HepG2 (cell line): ENCODE data around the gene SEC14L1. TPM values are rescaled to one million over a fixed set of nuclear protein-coding genes. Genes with fewer than 3 reads are reported as not detected.

Experiments
- ARID3A ChIP-seq: IDR thresholded peaks from 2 replicates; pipeline ENCODE4 v1.6.1; 2012; ENCODE audit warnings: low read depth, low read length, improper control_type of control experiment
- GFI1 ChIP-seq: sonication (generic); formaldehyde crosslinking; IDR thresholded peaks from 2 replicates; pipeline ENCODE4 v1.5.0; 2020; ENCODE audit warnings: missing genetic modification reagents, mild to moderate bottlenecking, borderline replicate concordance
- GTF2F1 ChIP-seq: fragments of 150-350 bp; IDR thresholded peaks from 2 replicates; pipeline ENCODE4 v1.6.1; 2014; ENCODE audit warnings: low read length
- ISL2 ChIP-seq: sonication (generic); formaldehyde crosslinking; IDR thresholded peaks from 2 replicates; pipeline ENCODE4 v1.5.0; 2020; ENCODE audit warnings: missing genetic modification reagents
- NAIF1 ChIP-seq: sonication (generic); formaldehyde crosslinking; IDR thresholded peaks from 2 replicates; pipeline ENCODE4 v1.5.0; 2020; ENCODE audit warnings: mild to moderate bottlenecking, missing genetic modification reagents, borderline replicate concordance
- NR1H2 ChIP-seq: sonication (generic); formaldehyde crosslinking; IDR thresholded peaks from 2 replicates; pipeline ENCODE4 v1.8.1; 2022; ENCODE audit warnings: low read depth, missing genetic modification reagents, borderline replicate concordance
- PRDM10 ChIP-seq: sonication (generic); formaldehyde crosslinking; IDR thresholded peaks from 2 replicates; pipeline ENCODE4 v1.4.0; 2020; ENCODE audit warnings: low read depth, missing genetic modification reagents
- REXO4 ChIP-seq: sonication (generic); formaldehyde crosslinking; IDR thresholded peaks from 2 replicates; pipeline ENCODE4 v1.8.0; 2022; ENCODE audit warnings: missing genetic modification reagents, mild to moderate bottlenecking, borderline replicate concordance
- SMARCC2 ChIP-seq: fragments of 450-650 bp; IDR thresholded peaks from 2 replicates; pipeline ENCODE4 v1.6.1; 2017; ENCODE audit warnings: antibody characterized with exemption, mild to moderate bottlenecking
- SNAPC5 ChIP-seq: sonication (generic); formaldehyde crosslinking; IDR thresholded peaks from 2 replicates; pipeline ENCODE4 v1.8.1; 2023; ENCODE audit warnings: mild to moderate bottlenecking, missing genetic modification reagents, borderline replicate concordance
- TFE3 ChIP-seq: IDR thresholded peaks from 2 replicates; pipeline ENCODE4 v1.6.1; 2016
- ZEB1 ChIP-seq: IDR thresholded peaks from 2 replicates; pipeline ENCODE4 v1.6.1; 2012; ENCODE audit warnings: mild to moderate bottlenecking, low read depth, inconsistent platforms; ENCODE audit not compliant: insufficient replicate concordance
- ZNF44 ChIP-seq: sonication (generic); formaldehyde crosslinking; IDR thresholded peaks from 2 replicates; pipeline ENCODE4 v1.5.1; 2020; ENCODE audit warnings: mild to moderate bottlenecking, missing genetic modification reagents
- ZNF674 ChIP-seq: sonication (generic); formaldehyde crosslinking; IDR thresholded peaks from 2 replicates; pipeline ENCODE4 v1.5.0; 2020; ENCODE audit warnings: low read depth, mild to moderate bottlenecking, missing genetic modification reagents
- polyA plus RNA-seq, 8 experiments: library from polyadenylated mRNA; depleted of rRNA in 3 of 8; stranded (reverse) in 7 of 8; unstranded in 1 of 8; fragments of >200 nt; fragmentation: Illumina TruSeq in 4 of 8; extraction: Trizol in 4 of 8; gene quantifications; 2 replicates each; pipeline versions ENCODE4 v1.2.1 to v1.2.3, GENCODE V29; 2011 to 2016; ENCODE audit warnings: low read depth in 4 of 8, missing spikeins in 1 of 8, mixed read lengths in 1 of 8; ENCODE audit not compliant: insufficient read depth in 1 of 8
- total RNA-seq, 5 experiments: library from RNA; depleted of rRNA; stranded (reverse); fragments of >200 nt; fragmentation: Illumina TruSeq; extraction: Trizol; gene quantifications; 2 replicates each; pipeline ENCODE4 v1.2.3, GENCODE V29; 2016; ENCODE audit warnings: low read depth in 1 of 5
- TF ChIP-seq, protein P1 (sequence below): sonication (generic); formaldehyde crosslinking; IDR thresholded peaks from 2 replicates; pipeline ENCODE4 v1.9.0; 2022; ENCODE audit warnings: low read depth, missing genetic modification reagents
- TF ChIP-seq, protein P2 (sequence below): sonication (generic); formaldehyde crosslinking; IDR thresholded peaks from 2 replicates; pipeline ENCODE4 v1.4.0; 2020; ENCODE audit warnings: missing genetic modification reagents, borderline replicate concordance
- TF ChIP-seq, protein P3 (sequence below): sonication (generic); formaldehyde crosslinking; IDR thresholded peaks from 2 replicates; pipeline ENCODE4 v1.9.0; 2021; ENCODE audit warnings: missing genetic modification reagents, borderline replicate concordance

The SEC14L1 gene
- total and polyA plus RNA-seq, 2 of the 13 experiments (the other 11 are each of a cell fraction or from before 2014, with no cell fraction given), result 26.3 to 43.9 TPM

DNA sequence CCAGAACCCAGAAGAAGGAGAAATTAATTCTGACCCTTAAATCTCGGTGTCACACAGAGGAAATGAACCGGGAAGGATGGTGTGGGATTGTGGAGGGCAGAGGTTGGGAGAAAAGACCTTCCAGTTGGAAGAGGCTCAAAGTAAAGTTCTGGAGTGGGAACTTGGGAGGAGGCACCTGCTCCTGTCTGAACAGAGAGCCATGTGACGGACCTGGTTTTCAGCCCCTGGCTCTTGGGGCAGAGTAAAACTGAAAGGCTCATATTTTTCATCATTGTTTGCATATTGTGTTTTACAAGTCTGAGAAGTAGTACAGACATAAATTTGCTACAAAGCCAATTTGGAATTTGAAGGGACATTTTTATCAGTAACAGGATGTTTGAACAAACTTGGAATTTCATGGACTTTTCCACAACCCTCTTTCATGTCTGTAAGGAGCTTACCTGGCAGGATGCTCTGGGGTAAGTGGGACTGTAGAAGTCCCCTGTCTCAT, 24.4 kb upstream of the SEC14L1 start (continued):
- no peak for TF ChIP-seq NAIF1
- no peak for TF ChIP-seq GTF2F1
- no peak for TF ChIP-seq NR1H2 (CRISPR knock-in tag)
- TF ChIP-seq PRDM10 (CRISPR knock-in tag), result 0 out of 2 replicates have a peak, but pooled peaks have one; percentile 8
- peak; percentile 39; the same call in 1 of the 2 replicates for TF ChIP-seq ARID3A
- TF ChIP-seq ISL2, result peak; percentile 78; the same call in 1 of the 2 replicates
- no peak for TF ChIP-seq REXO4 (CRISPR knock-in tag)
- no peak for TF ChIP-seq SNAPC5 (CRISPR knock-in tag)
- TF ChIP-seq ZNF674, result no peak
- TF ChIP-seq, protein P1, sequence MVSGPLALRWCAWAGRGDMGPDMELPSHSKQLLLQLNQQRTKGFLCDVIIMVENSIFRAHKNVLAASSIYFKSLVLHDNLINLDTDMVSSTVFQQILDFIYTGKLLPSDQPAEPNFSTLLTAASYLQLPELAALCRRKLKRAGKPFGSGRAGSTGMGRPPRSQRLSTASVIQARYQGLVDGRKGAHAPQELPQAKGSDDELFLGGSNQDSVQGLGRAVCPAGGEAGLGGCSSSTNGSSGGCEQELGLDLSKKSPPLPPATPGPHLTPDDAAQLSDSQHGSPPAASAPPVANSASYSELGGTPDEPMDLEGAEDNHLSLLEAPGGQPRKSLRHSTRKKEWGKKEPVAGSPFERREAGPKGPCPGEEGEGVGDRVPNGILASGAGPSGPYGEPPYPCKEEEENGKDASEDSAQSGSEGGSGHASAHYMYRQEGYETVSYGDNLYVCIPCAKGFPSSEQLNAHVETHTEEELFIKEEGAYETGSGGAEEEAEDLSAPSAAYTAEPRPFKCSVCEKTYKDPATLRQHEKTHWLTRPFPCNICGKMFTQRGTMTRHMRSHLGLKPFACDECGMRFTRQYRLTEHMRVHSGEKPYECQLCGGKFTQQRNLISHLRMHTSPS (CRISPR knock-in tag), result no peak
- peak; percentile 53 for TF ChIP-seq ZEB1
- TF ChIP-seq ZNF44 (CRISPR knock-in tag), result no peak
- TF ChIP-seq, protein P2, sequence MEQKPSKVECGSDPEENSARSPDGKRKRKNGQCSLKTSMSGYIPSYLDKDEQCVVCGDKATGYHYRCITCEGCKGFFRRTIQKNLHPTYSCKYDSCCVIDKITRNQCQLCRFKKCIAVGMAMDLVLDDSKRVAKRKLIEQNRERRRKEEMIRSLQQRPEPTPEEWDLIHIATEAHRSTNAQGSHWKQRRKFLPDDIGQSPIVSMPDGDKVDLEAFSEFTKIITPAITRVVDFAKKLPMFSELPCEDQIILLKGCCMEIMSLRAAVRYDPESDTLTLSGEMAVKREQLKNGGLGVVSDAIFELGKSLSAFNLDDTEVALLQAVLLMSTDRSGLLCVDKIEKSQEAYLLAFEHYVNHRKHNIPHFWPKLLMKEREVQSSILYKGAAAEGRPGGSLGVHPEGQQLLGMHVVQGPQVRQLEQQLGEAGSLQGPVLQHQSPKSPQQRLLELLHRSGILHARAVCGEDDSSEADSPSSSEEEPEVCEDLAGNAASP (CRISPR knock-in tag), result 0 out of 2 replicates have a peak, but pooled peaks have one; percentile 20
- TF ChIP-seq, protein P3, sequence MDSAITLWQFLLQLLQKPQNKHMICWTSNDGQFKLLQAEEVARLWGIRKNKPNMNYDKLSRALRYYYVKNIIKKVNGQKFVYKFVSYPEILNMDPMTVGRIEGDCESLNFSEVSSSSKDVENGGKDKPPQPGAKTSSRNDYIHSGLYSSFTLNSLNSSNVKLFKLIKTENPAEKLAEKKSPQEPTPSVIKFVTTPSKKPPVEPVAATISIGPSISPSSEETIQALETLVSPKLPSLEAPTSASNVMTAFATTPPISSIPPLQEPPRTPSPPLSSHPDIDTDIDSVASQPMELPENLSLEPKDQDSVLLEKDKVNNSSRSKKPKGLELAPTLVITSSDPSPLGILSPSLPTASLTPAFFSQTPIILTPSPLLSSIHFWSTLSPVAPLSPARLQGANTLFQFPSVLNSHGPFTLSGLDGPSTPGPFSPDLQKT (CRISPR knock-in tag), result no peak
- no peak for TF ChIP-seq SMARCC2
- TF ChIP-seq TFE3 (CRISPR knock-in tag), result 0 out of 2 replicates have a peak, but pooled peaks have one; percentile 20
- TF ChIP-seq GFI1, result peak; percentile 36; the same call in 1 of the 2 replicates
